ENCODE data around the gene RAD51B. TPM values are rescaled to one million over a fixed set of nuclear protein-coding genes. Genes with fewer than 3 reads are reported as not detected.

The RAD51B gene
- total and polyA plus RNA-seq, 9 of the 15 experiments (the other 6 are each of a cell fraction or from before 2014, with no cell fraction given), result 8.5 to 17.3 (median 11.3) TPM

DNA sequence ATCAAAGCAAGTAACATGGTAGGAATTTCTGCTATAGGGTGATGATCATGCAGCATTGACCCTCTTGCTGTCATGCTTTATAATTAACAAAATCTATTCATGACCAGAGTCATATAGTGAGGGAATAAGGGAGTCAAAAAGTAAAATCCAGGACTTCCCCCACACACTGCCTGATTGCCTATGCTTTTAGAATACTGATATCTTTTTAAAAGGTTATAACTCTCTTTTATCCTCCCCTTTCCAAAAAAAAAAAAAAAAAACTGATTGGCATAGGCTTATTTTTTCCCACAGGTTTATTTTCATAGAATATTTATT, 921.9 kb downstream of the RAD51B start:
- no peak overlapping the region for H3K9ac ChIP-seq (ENCODE audit: insufficient read depth in 1 of 2, low read depth in 2 of 2, low read length in 2 of 2)
- no TSS peak for BruUV-seq (replicated peaks)
- TF ChIP-seq ZNF124 (CRISPR knock-in tag; IDR thresholded peaks at IDR 0.05), result no peak
- no peak for TF ChIP-seq ARNT (IDR thresholded peaks at IDR 0.05)
- no peak for TF ChIP-seq ZNF282 (CRISPR knock-in tag; IDR thresholded peaks at IDR 0.05)
- no peak for TF ChIP-seq HNRNPK (IDR thresholded peaks at IDR 0.05; ENCODE audit: low read depth, low read length, poor library complexity, severe bottlenecking)
- no peak for TF ChIP-seq SIX5 (IDR thresholded peaks at IDR 0.05; ENCODE audit: borderline replicate concordance in 1 of 2, insufficient read depth in 1 of 2, low read depth in 1 of 2, low read length in 2 of 2)
- TF ChIP-seq ZNF253 (CRISPR knock-in tag; conservative IDR thresholded peaks at IDR 0.05), result no peak
- TF ChIP-seq NFIC (IDR thresholded peaks at IDR 0.05), result no peak
- TF ChIP-seq KDM2B (CRISPR knock-in tag; IDR thresholded peaks at IDR 0.05), result no peak
- no peak for TF ChIP-seq RFX5 (IDR thresholded peaks at IDR 0.05; ENCODE audit: low read depth, low read length)
- TF ChIP-seq CREB1 (IDR thresholded peaks at IDR 0.05), result no peak
- TF ChIP-seq CREB1 (CRISPR knock-in tag; IDR thresholded peaks at IDR 0.05), result no peak
- no peak for TF ChIP-seq TARDBP (IDR thresholded peaks at IDR 0.05)
- TF ChIP-seq, protein P1, sequence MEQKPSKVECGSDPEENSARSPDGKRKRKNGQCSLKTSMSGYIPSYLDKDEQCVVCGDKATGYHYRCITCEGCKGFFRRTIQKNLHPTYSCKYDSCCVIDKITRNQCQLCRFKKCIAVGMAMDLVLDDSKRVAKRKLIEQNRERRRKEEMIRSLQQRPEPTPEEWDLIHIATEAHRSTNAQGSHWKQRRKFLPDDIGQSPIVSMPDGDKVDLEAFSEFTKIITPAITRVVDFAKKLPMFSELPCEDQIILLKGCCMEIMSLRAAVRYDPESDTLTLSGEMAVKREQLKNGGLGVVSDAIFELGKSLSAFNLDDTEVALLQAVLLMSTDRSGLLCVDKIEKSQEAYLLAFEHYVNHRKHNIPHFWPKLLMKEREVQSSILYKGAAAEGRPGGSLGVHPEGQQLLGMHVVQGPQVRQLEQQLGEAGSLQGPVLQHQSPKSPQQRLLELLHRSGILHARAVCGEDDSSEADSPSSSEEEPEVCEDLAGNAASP (IDR thresholded peaks at IDR 0.05), result no peak
- no peak for TF ChIP-seq EGR1 (conservative IDR thresholded peaks at IDR 0.05)
- TF ChIP-seq FOXM1 (IDR thresholded peaks at IDR 0.05; ENCODE audit: low read depth), result no peak
- TF ChIP-seq FOXM1 (CRISPR knock-in tag; IDR thresholded peaks at IDR 0.05; ENCODE audit: low read depth), result no peak
- H4K20me1 ChIP-seq (replicated peaks; ENCODE audit: control insufficient read depth, insufficient read depth, low read length), result no peaks in the 10 kb centered on the region
- peaks cover 7% of the 10 kb centered on the region for H3K9me3 ChIP-seq (replicated peaks; ENCODE audit: control insufficient read depth, insufficient read depth, low read depth, low read length)
- intact Hi-C loops (cut with micrococcal nuclease), result no loop called here
- H2AFZ ChIP-seq (ENCODE audit: low read depth, low read length), result no peak overlapping the region
- H3K4me1 ChIP-seq (replicated peaks in 1 of 2; ENCODE audit: control insufficient read depth in 2 of 2, insufficient read depth in 2 of 2, low read length in 2 of 2), result peaks cover 0 to 14% of the 10 kb centered on the region in 2 experiments; a peak in 3 of 5 replicates
- in situ Hi-C loops (cut with MboI), result no loop called here
- H3K4me2 ChIP-seq (ENCODE audit: insufficient read depth, low read length), result no peak overlapping the region
- CTCF ChIA-PET (ENCODE audit: low intra/inter-chr PET ratio), result interaction anchor here (0.7 kb wide), 1 partner anchor 14 kb away, joined by 4 read pairs; no protein-coding TSS in a partner anchor
- POLR2A ChIA-PET, result interaction anchor here (1.2 kb wide), 1 partner anchor 13 kb away, joined by 5 read pairs; no protein-coding TSS in a partner anchor
- no peaks in the 10 kb centered on the region for H3K9me1 ChIP-seq (ENCODE audit: control insufficient read depth, insufficient read depth, low read length)
- ATAC-seq (no peak), DNase-seq (ENCODE audit: extremely low read depth in 1 of 4, low spot score in 3 of 4) (no peak), FAIRE-seq (no peak)
- no peak overlapping the region; the same call in 2 of the 3 replicates for H3K27ac ChIP-seq (ENCODE audit: extremely low read depth, low read depth, low read length)
- H3K4me3 ChIP-seq, result no peak overlapping the region
- H3K79me2 ChIP-seq (ENCODE audit: control insufficient read depth, insufficient read depth, low read length), result no peaks in the 10 kb centered on the region
- no peaks in the 10 kb centered on the region for H3K36me3 ChIP-seq (ENCODE audit: control insufficient read depth, insufficient read depth, low read length)
- no peaks in the 10 kb centered on the region for H3K27me3 ChIP-seq (ENCODE audit: control insufficient read depth in 2 of 2, insufficient read depth in 2 of 2, low read length in 2 of 2)

All from K562 (cell line).